ENCODE measurements around the gene ZNF419. TPM values are rescaled to one million over a fixed set of nuclear protein-coding genes. Genes with fewer than 3 reads are reported as not detected.

The ZNF419 gene
- total and polyA plus RNA-seq, 2 of the 4 experiments (the other 2 are of a cell fraction), result 6.4 to 20.3 TPM

- no peak overlapping the region for H3K4me2 ChIP-seq (ENCODE audit: low read depth, low read length)
- dilution Hi-C loops (cut with HindIII; ENCODE audit: low sequenced_read_pairs, unreplicated experiment) (no loop called here), intact Hi-C loops (cut with micrococcal nuclease) (no loop called here), in situ Hi-C loops (cut with MboI; ENCODE audit: low sequenced_read_pairs) (no loop called here)
- no peak overlapping the region for H4K8ac ChIP-seq (ENCODE audit: low read depth in 2 of 2, low read length in 2 of 2)
- H4K91ac ChIP-seq (ENCODE audit: insufficient read depth, low read depth, low read length), result no peak overlapping the region
- DNase-seq (peak; percentile 24), ATAC-seq (ENCODE audit: low read depth) (peak; percentile 73)
- H3K56ac ChIP-seq (ENCODE audit: extremely low read depth, insufficient read depth, low read length), result no peak overlapping the region
- no peaks in the 10 kb centered on the region for H3K4me1 ChIP-seq (ENCODE audit: control insufficient read depth, insufficient read depth, low read length)
- no peak overlapping the region for H2BK15ac ChIP-seq (ENCODE audit: low read depth, low read length)
- H3K27me3 ChIP-seq (ENCODE audit: control insufficient read depth, insufficient read depth, low read length), result no peaks in the 10 kb centered on the region
- no peak overlapping the region for H2BK120ac ChIP-seq (ENCODE audit: low read depth, low read length)
- no TSS peak for BruUV-seq (replicated peaks)
- TF ChIP-seq RAD21 (IDR thresholded peaks at IDR 0.05; ENCODE audit: low read length), result peak; percentile 57
- no peak for TF ChIP-seq CEBPB (IDR thresholded peaks at IDR 0.05; ENCODE audit: low read depth, low read length)
- peak; percentile 44; the same call in 1 of the 2 replicates for TF ChIP-seq SMC3 (IDR thresholded peaks at IDR 0.05; ENCODE audit: low read depth, low read length)
- peak; percentile 45 for TF ChIP-seq CTCF (conservative IDR thresholded peaks at IDR 0.05; ENCODE audit: low read depth, low read length)
- H3K9ac ChIP-seq (ENCODE audit: low read depth, low read length), result no peak overlapping the region
- H4K5ac ChIP-seq (ENCODE audit: low read depth, low read length), result no peak overlapping the region
- H3K14ac ChIP-seq (replicated peaks; ENCODE audit: low read depth, low read length), result no peak overlapping the region
- H3K79me1 ChIP-seq (ENCODE audit: low read depth in 1 of 2, low read length in 2 of 2), result peaks cover 0 to 3% of the 10 kb centered on the region in 2 experiments; a peak in 1 of 4 replicates
- ChIA-PET CTCF (interaction anchor here (0.6 to 1.0 kb wide), 2 partner anchors 12 to 449 kb away, joined by 3 to 5 read pairs; partner anchors contain the start of gene ZNF772), POLR2A (ENCODE audit: unreplicated experiment) (no interaction called here)
- no peak overlapping the region for H3K27ac ChIP-seq (ENCODE audit: insufficient read depth, low read length)
- no peak overlapping the region for H2AFZ ChIP-seq (replicated peaks; ENCODE audit: low read length, poor library complexity)
- no peak overlapping the region for H3K4me3 ChIP-seq (ENCODE audit: insufficient read depth, low read depth, low read length)
- no peak overlapping the region for H2BK5ac ChIP-seq (ENCODE audit: low read depth, low read length, poor library complexity, severe bottlenecking)
- peaks cover 28% of the 10 kb centered on the region for H3K9me3 ChIP-seq (ENCODE audit: control insufficient read depth, insufficient read depth, low read length)
- no peaks in the 10 kb centered on the region for H4K20me1 ChIP-seq (ENCODE audit: insufficient read depth, low read length)
- 100% methylated on average over 1 of the region's 5 CpGs; no CpG with 5 or more reads in 1 of the 2 experiments for WGBS, 2 experiments (ENCODE audit: extremely low coverage in 2 of 2, insufficient read length in 1 of 2)
- H2BK20ac ChIP-seq (ENCODE audit: low read depth, low read length), result no peak overlapping the region
- H3K4ac ChIP-seq (ENCODE audit: low read depth, low read length), result no peak overlapping the region
- no peaks in the 10 kb centered on the region for H3K9me1 ChIP-seq (ENCODE audit: insufficient read depth, low read length)
- H3K23ac ChIP-seq (ENCODE audit: low read depth, low read length), result no peak overlapping the region
- no peak overlapping the region for H2AK5ac ChIP-seq (ENCODE audit: low read depth, low read length)
- no peak overlapping the region for H3K18ac ChIP-seq (ENCODE audit: low read depth, low read length)
- H2AK9ac ChIP-seq (replicated peaks; ENCODE audit: low read depth, low read length, poor library complexity), result no peak overlapping the region
- peaks cover 7% of the 10 kb centered on the region; the same call in 1 of the 2 replicates for H3K36me3 ChIP-seq (ENCODE audit: control insufficient read depth, insufficient read depth, low read length)
Observed at GRCh38 chr19:57465680-57466381, 21.7 kb upstream of the ZNF419 start.

Measured in IMR-90 (cell line).